Gastrocnemius medialis (tissue), 4 donors: ENCODE data around the gene SLC6A18. TPM values are rescaled to one million over a fixed set of nuclear protein-coding genes. Genes with fewer than 3 reads are reported as not detected.

Experiments used
- ATAC-seq, 2 donors: fragments of 150-250 bp; one replicate each; pipeline ENCODE4 v1.9.1; 2016
- DNase-seq, 2 donors: peaks; one replicate each; pipeline ENCODE4 v3.0.0-alpha.2; 2019
- H3K27ac ChIP-seq, 4 donors: fragments of 200-600 bp; sonication (generic); 1 replicate in 1 of 4; 2 replicates in 3 of 4; pipeline ENCODE4 v1.5.1; 2016 to 2018; ENCODE audit warnings: mild to moderate bottlenecking in 2 of 4, moderate library complexity in 1 of 4
- H3K27me3 ChIP-seq, 3 donors: fragments of 200-600 bp; sonication (generic) in 2 of 3; 1 replicate in 1 of 3; 2 replicates in 2 of 3; pipeline versions ENCODE4 v1.5.1 to v1.6.0; 2016 to 2019; ENCODE audit warnings: mild to moderate bottlenecking in 1 of 3, moderate library complexity in 1 of 3
- H3K36me3 ChIP-seq, 2 donors: fragments of 200-600 bp; sonication (generic) in 1 of 2; one replicate each; pipeline ENCODE4 v1.5.1; 2017 to 2018
- H3K4me1 ChIP-seq, 2 donors: fragments of 200-600 bp; sonication (generic) in 1 of 2; one replicate each; pipeline ENCODE4 v1.5.1; 2016 to 2017; ENCODE audit warnings: mild to moderate bottlenecking in 2 of 2
- H3K4me3 ChIP-seq, 4 donors: fragments of 200-600 bp; sonication (generic) in 3 of 4; 1 replicate in 1 of 4; 2 replicates in 3 of 4; pipeline ENCODE4 v1.5.1; 2016 to 2019; ENCODE audit warnings: mild to moderate bottlenecking in 2 of 4
- H3K9me3 ChIP-seq, 3 donors: fragments of 200-600 bp; sonication (generic) in 2 of 3; 1 replicate in 1 of 3; 2 replicates in 2 of 3; pipeline ENCODE4 v1.5.1; 2016 to 2019
- POLR2A ChIP-seq, 2 donors: fragments of 450-650 bp; IDR thresholded peaks; one replicate each; pipeline ENCODE4 v1.6.1; 2017; ENCODE audit warnings: antibody characterized with exemption in 2 of 2, mild to moderate bottlenecking in 2 of 2, moderate library complexity in 2 of 2
- in situ Hi-C, 4 donors: fragments of 200-750 bp; cut with MboI; loops; one replicate each; pipeline versions ENCODE4 v1.15.0 to v1.8.0; 2017; ENCODE audit warnings: low sequenced_read_pairs in 4 of 4
- intact Hi-C: fragments of 100-400 bp; cut with DNase I; formaldehyde crosslinking; loops from one replicate; pipeline ENCODE4 v1.15.1; 2023; ENCODE audit warnings: low total_unique reads
- total RNA-seq, 4 donors: library from RNA; depleted of rRNA; stranded (reverse); fragments of >200 nt; gene quantifications; one replicate each; pipeline versions ENCODE4 v1.1.0 to v1.2.3, GENCODE V29; 2016
- TF ChIP-seq, protein P1 (sequence below), 5 experiments: fragments of 450-650 bp in 3 of 5; fragments of 200-600 bp in 2 of 5; sonication (generic) in 2 of 5; IDR thresholded peaks in 4 of 5; conservative IDR thresholded peaks in 1 of 5; 1 replicate in 4 of 5; 2 replicates in 1 of 5; pipeline ENCODE4 v1.5.1; 2016 to 2019; ENCODE audit warnings: antibody characterized with exemption in 5 of 5, mild to moderate bottlenecking in 3 of 5, moderate library complexity in 3 of 5

The SLC6A18 gene
- total RNA-seq, 4 donors from 2014 or later: not detected

DNA sequence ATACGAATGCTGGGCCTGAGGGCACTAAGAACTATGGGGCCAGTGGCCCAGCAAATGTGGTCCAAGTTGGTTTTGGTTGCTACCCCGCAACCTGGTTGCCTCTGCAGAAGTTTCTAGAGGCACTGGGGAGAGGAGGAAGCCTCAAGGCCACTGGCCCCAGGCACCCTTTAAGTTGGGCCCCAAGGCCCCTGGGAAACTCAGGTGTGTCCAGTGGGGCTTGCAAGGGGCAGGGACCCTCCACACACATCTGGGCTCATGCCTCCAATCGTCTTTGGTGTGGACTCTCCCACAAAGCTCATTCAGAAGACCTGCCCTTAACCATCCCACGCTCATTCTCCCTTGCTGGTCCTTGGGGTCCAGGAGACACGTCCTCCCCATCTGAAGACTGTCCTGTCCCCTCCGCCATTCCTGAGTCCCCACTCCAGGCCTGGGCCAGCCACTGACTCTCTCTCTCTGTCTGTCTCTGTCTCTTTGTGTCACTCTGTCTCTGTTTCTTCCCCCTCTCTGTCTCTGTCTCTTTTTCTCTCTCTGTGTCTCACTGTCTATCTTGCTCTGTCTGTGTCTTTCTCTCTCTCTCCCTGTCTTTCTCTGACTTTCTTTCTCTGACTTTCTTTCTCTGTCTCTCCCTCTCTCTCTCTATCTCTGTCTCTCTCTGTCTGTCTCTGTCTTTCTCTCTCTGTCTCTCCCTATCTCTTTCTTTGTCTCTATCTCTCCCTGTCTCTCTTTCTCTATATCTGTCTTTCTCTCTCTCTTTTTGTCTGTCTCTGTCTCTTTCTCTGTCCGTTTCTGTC lies 27.1 kb upstream of the SLC6A18 start:
- no peak for DNase-seq
- intact Hi-C loops: no loop called here
- in situ Hi-C loops: no loop called here

DNA sequence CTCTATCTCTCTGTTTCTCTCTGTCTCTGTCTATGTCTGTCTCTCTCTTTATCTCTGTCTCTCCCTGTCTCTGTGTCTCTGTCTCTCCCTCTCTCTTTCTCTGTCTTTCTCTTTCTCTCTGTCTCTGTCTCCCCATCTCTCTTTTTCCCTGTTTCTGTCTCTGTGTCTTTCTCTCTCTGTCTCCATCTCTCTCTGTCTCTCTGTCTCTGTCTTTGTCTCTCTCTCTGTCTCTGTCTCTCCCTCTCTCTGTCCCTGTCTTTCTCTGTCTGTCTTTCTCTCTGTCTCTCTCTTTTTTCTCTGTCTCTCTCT lies 25.9 kb upstream of the SLC6A18 start:
- H3K4me1 ChIP-seq: no peaks in the 10 kb centered on the region
- no peak overlapping the region for H3K27ac ChIP-seq
- no peaks in the 10 kb centered on the region for H3K36me3 ChIP-seq
- no peak for DNase-seq
- no peak for ATAC-seq
- H3K9me3 ChIP-seq: no peaks in the 10 kb centered on the region
- in situ Hi-C loops (no loop called here), intact Hi-C loops (no loop called here)
- TF ChIP-seq POLR2A (IDR thresholded peaks at IDR 0.05): no peak
- TF ChIP-seq, protein P1, sequence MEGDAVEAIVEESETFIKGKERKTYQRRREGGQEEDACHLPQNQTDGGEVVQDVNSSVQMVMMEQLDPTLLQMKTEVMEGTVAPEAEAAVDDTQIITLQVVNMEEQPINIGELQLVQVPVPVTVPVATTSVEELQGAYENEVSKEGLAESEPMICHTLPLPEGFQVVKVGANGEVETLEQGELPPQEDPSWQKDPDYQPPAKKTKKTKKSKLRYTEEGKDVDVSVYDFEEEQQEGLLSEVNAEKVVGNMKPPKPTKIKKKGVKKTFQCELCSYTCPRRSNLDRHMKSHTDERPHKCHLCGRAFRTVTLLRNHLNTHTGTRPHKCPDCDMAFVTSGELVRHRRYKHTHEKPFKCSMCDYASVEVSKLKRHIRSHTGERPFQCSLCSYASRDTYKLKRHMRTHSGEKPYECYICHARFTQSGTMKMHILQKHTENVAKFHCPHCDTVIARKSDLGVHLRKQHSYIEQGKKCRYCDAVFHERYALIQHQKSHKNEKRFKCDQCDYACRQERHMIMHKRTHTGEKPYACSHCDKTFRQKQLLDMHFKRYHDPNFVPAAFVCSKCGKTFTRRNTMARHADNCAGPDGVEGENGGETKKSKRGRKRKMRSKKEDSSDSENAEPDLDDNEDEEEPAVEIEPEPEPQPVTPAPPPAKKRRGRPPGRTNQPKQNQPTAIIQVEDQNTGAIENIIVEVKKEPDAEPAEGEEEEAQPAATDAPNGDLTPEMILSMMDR (IDR thresholded peaks at IDR 0.05 in 4 of 5, conservative IDR thresholded peaks at IDR 0.05 in 1 of 5): no peak
- H3K4me3 ChIP-seq: no peak overlapping the region
- peaks cover under 1 to 13% (median 9%) of the 10 kb centered on the region in 3 donors for H3K27me3 ChIP-seq

More for the DNA sequence above, 27.1 kb upstream of the SLC6A18 start:
- TF ChIP-seq, protein P1 (IDR thresholded peaks at IDR 0.05 in 4 of 5, conservative IDR thresholded peaks at IDR 0.05 in 1 of 5): no peak
- no peak for TF ChIP-seq POLR2A (IDR thresholded peaks at IDR 0.05)
- Histone ChIP-seq H3K4me1 (no peaks in the 10 kb centered on the region), H3K9me3 (no peaks in the 10 kb centered on the region), H3K4me3 (no peak overlapping the region), H3K36me3 (no peaks in the 10 kb centered on the region), H3K27me3 (peaks cover 0 to 13% (median 9%) of the 10 kb centered on the region in 3 donors), H3K27ac (no peak overlapping the region)
- no peak for ATAC-seq

DNA sequence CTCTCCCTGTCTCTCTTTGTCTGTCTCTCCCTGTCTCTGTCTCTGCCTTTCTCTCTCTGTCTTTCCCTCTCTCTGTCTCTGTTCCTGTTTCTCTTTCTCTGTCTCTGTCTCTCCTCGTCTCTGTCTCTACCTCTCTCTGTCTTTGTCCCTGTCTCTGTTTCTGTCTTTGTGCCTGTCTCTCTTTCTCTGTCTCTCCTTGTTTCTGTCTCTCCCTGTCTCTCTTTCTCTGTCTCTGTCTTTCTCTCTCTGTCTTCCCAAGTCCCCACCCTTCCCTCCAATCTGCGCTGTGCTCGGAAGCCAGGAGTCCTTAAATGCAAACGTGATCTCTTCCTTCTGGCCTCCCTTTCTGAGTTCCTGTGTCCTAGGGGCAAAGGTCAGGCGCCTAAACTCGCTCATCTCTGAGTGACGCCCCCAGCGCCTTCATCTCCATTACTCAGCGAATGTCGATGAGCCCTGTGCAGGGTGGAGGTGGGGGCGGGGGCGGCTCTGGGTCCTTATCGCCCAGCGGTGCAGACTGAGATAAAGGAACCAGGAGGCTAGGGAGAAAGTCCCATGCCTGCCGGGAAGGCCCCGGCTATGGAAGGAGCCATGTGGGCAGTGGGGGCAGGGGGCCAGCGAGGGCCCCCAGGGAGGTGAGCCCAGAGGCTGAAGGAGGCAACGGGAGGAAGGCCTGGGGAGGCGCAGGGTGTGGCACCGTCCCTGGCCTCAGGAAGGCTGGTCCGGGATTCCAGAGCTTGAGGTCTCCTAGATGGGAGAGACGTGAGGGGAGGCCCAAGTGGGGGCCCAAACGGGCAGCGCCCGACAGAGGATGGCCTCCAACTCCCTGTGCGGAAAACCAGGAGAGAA lies 25.3 kb upstream of the SLC6A18 start:
- DNase-seq (no peak), ATAC-seq (no peak)
- H3K9me3 ChIP-seq: no peaks in the 10 kb centered on the region
- H3K27me3 ChIP-seq: peaks cover 4 to 13% (median 9%) of the 10 kb centered on the region in 3 donors
- TF ChIP-seq, protein P1 (IDR thresholded peaks at IDR 0.05 in 4 of 5, conservative IDR thresholded peaks at IDR 0.05 in 1 of 5): no peak
- no peak for TF ChIP-seq POLR2A (IDR thresholded peaks at IDR 0.05)
- intact Hi-C loops (no loop called here), in situ Hi-C loops (no loop called here)
- no peaks in the 10 kb centered on the region for H3K4me1 ChIP-seq
- no peak overlapping the region for H3K27ac ChIP-seq
- no peak overlapping the region for H3K4me3 ChIP-seq
- H3K36me3 ChIP-seq: no peaks in the 10 kb centered on the region

DNA sequence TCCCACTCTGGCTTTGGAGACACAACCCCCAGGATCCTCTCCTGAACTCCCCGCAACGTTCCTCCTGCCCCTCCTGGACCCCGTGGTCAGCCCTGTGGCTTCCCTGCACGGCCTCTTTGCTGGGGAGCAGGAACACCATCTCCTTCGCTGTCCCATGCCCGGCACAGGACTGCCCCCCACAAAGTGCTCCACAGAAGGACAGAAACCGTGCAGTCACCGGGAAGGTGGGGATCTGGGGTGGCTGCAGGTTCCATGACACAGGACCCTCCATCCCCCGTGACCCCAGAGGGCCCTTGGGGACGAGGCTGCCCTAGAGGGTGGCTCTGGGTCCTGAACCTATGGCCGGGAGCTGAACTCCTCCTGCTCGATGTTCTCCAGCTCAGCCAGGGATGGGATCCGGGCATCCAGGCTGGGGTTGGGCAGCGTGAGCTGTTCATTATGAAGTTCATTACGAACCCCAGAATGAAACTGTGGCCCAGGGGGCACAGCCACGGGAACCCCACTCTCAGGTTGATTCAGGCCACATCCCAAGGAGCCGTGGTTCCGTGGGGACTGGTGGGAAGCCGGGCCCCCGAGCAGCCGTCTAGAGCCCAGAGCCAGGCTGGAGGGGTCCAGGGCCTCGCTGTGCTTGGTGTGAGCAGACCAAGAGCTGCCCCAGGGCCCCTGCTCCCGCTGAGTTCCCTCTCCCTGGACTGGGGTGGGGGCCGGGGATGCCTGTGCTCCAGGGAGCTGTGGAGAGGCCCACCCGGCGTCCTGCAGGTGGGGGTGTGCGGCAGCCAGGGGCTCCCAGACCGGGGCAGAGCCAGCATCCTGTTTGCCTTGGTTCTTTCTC lies 24.5 kb upstream of the SLC6A18 start:
- in situ Hi-C loops: no loop called here
- no peak for DNase-seq
- no peak overlapping the region for H3K4me3 ChIP-seq
- TF ChIP-seq, protein P1 (IDR thresholded peaks at IDR 0.05 in 4 of 5, conservative IDR thresholded peaks at IDR 0.05 in 1 of 5): no peak
- TF ChIP-seq POLR2A (IDR thresholded peaks at IDR 0.05): no peak
- no peak overlapping the region for H3K27ac ChIP-seq
- ATAC-seq: no peak
- intact Hi-C loops: no loop called here
- no peaks in the 10 kb centered on the region for H3K36me3 ChIP-seq
- H3K4me1 ChIP-seq: no peaks in the 10 kb centered on the region
- H3K9me3 ChIP-seq: no peaks in the 10 kb centered on the region
- peaks cover 4 to 13% (median 12%) of the 10 kb centered on the region in 3 donors for H3K27me3 ChIP-seq
